Suprapubic skin (tissue), 3 donors: Measurements from ENCODE around the gene IL4R.

Experiments
- CTCF ChIP-seq, 2 donors: fragments of 200-600 bp in 1 of 2; fragments of 450-650 bp in 1 of 2; sonication (generic) in 1 of 2; IDR thresholded peaks; one replicate each; pipeline ENCODE4 v1.5.1; 2016 to 2019; ENCODE audit warnings: antibody characterized with exemption in 2 of 2, mild to moderate bottlenecking in 1 of 2, moderate library complexity in 1 of 2
- POLR2AphosphoS5 ChIP-seq, 3 donors: sonication (generic); formaldehyde crosslinking; IDR thresholded peaks; one replicate each; pipeline ENCODE4 v1.6.1; 2017; ENCODE audit warnings: antibody characterized with exemption in 3 of 3

- TF ChIP-seq CTCF (IDR thresholded peaks at IDR 0.05) (no peak), POLR2AphosphoS5 (IDR thresholded peaks at IDR 0.05) (no peak)
Measured at GRCh38 chr16:27389272-27389961, 75.6 kb downstream of the IL4R start.
